Measurements from ENCODE around the gene POLE. TPM values are rescaled to one million over a fixed set of nuclear protein-coding genes. Genes with fewer than 3 reads are reported as not detected.

Gene POLE
- total RNA-seq, 1 donor from 2014 or later = 44.7 TPM

- no peak overlapping the region for H3K4me3 Mint-ChIP-seq (ENCODE audit: unreplicated experiment)
- H3K27me3 Mint-ChIP-seq (ENCODE audit: low read depth) = no peaks in the 10 kb centered on the region
- DNase-seq (ENCODE audit: low spot score) = no peak
- H3K36me3 Mint-ChIP-seq (ENCODE audit: low read depth) = peaks cover 59% of the 10 kb centered on the region
- no peak overlapping the region for H3K27ac Mint-ChIP-seq (ENCODE audit: unreplicated experiment)
- no peak for TF ChIP-seq CTCF (IDR thresholded peaks at IDR 0.05)
- no peaks in the 10 kb centered on the region for H3K4me1 Mint-ChIP-seq (ENCODE audit: low read depth)
- no peaks in the 10 kb centered on the region for H3K9me3 Mint-ChIP-seq (ENCODE audit: low read depth)
These were observed 53.7 kb downstream of the POLE start for GRCh38 chr12:132633398-132633797.

GRCh38 chr12:132632521-132633228 lies 54.5 kb downstream of the POLE start:
- no peaks in the 10 kb centered on the region for H3K4me1 Mint-ChIP-seq (ENCODE audit: low read depth)
- no peak overlapping the region for H3K27ac Mint-ChIP-seq (ENCODE audit: unreplicated experiment)
- no peak overlapping the region for H3K4me3 Mint-ChIP-seq (ENCODE audit: unreplicated experiment)
- no peaks in the 10 kb centered on the region for H3K9me3 Mint-ChIP-seq (ENCODE audit: low read depth)
- no peaks in the 10 kb centered on the region for H3K27me3 Mint-ChIP-seq (ENCODE audit: low read depth)
- peaks cover 58% of the 10 kb centered on the region for H3K36me3 Mint-ChIP-seq (ENCODE audit: low read depth)
- DNase-seq (ENCODE audit: low spot score) = peak; percentile 79
- TF ChIP-seq CTCF (IDR thresholded peaks at IDR 0.05) = no peak

GRCh38 chr12:132631666-132632065 lies 55.5 kb downstream of the POLE start:
- no peaks in the 10 kb centered on the region for H3K9me3 Mint-ChIP-seq (ENCODE audit: low read depth)
- H3K27ac Mint-ChIP-seq (ENCODE audit: unreplicated experiment) = no peak overlapping the region
- DNase-seq (ENCODE audit: low spot score) = peak; percentile 89
- H3K27me3 Mint-ChIP-seq (ENCODE audit: low read depth) = no peaks in the 10 kb centered on the region
- H3K36me3 Mint-ChIP-seq (ENCODE audit: low read depth) = peaks cover 54% of the 10 kb centered on the region
- H3K4me3 Mint-ChIP-seq (ENCODE audit: unreplicated experiment) = no peak overlapping the region
- no peaks in the 10 kb centered on the region for H3K4me1 Mint-ChIP-seq (ENCODE audit: low read depth)
- TF ChIP-seq CTCF (IDR thresholded peaks at IDR 0.05) = no peak

- no peak for DNase-seq (ENCODE audit: low spot score)
These were observed 56.5 kb downstream of the POLE start for GRCh38 chr12:132630672-132631071.

GRCh38 chr12:132629330-132629729 lies 57.8 kb downstream of the POLE start:
- no peaks in the 10 kb centered on the region for H3K9me3 Mint-ChIP-seq (ENCODE audit: low read depth)
- no peaks in the 10 kb centered on the region for H3K4me1 Mint-ChIP-seq (ENCODE audit: low read depth)
- H3K27ac Mint-ChIP-seq (ENCODE audit: unreplicated experiment) = no peak overlapping the region
- no peak overlapping the region for H3K4me3 Mint-ChIP-seq (ENCODE audit: unreplicated experiment)
- DNase-seq (ENCODE audit: low spot score) = no peak
- H3K27me3 Mint-ChIP-seq (ENCODE audit: low read depth) = no peaks in the 10 kb centered on the region
- H3K36me3 Mint-ChIP-seq (ENCODE audit: low read depth) = peaks cover 40% of the 10 kb centered on the region
- TF ChIP-seq CTCF (IDR thresholded peaks at IDR 0.05) = no peak

More at GRCh38 chr12:132630672-132631071, 56.5 kb downstream of the POLE start:
- Mint-ChIP-seq H3K9me3 (ENCODE audit: low read depth) (no peaks in the 10 kb centered on the region), H3K36me3 (ENCODE audit: low read depth) (peaks cover 48% of the 10 kb centered on the region), H3K27me3 (ENCODE audit: low read depth) (no peaks in the 10 kb centered on the region), H3K27ac (ENCODE audit: unreplicated experiment) (no peak overlapping the region), H3K4me1 (ENCODE audit: low read depth) (no peaks in the 10 kb centered on the region), H3K4me3 (ENCODE audit: unreplicated experiment) (no peak overlapping the region)
- TF ChIP-seq CTCF (IDR thresholded peaks at IDR 0.05) = no peak

Data from chondrocyte (in vitro differentiated cells).